GM23338 (cell line): ENCODE results near the gene PTPRE. TPM values are rescaled to one million over a fixed set of nuclear protein-coding genes. Genes with fewer than 3 reads are reported as not detected.

Source experiments
- ATAC-seq: fragments of 200-7000 bp; cut with Tn5 transposase; 3 replicates; pipeline ENCODE4 v1.9.1; 2020
- DNase-seq: peaks from one replicate; pipeline ENCODE4 v3.0.0-alpha.2; 2015; ENCODE audit warnings: low spot score
- H2AFZ ChIP-seq: fragments of 200-600 bp; sonication (generic); 2 replicates; pipeline ENCODE4 v1.8.0; 2016; ENCODE audit warnings: antibody characterized with exemption, mild to moderate bottlenecking, moderate library complexity
- H3F3A ChIP-seq: fragments of 200-600 bp; sonication (generic); replicated peaks from 2 replicates; pipeline ENCODE4 v1.8.0; 2017; ENCODE audit warnings: antibody characterized with exemption, mixed run types, low read depth
- H3K27ac ChIP-seq: fragments of 200-600 bp; sonication (generic); 2 replicates; pipeline ENCODE4 v1.6.1; 2016; ENCODE audit warnings: low read depth
- H3K27me3 ChIP-seq: fragments of 200-600 bp; sonication (generic); 2 replicates; pipeline ENCODE4 v1.8.0; 2016; ENCODE audit warnings: mild to moderate bottlenecking, mixed run types, moderate library complexity; ENCODE audit not compliant: insufficient read depth
- H3K36me3 ChIP-seq: fragments of 200-600 bp; sonication (generic); 2 replicates; pipeline ENCODE4 v1.8.0; 2016; ENCODE audit warnings: mild to moderate bottlenecking; ENCODE audit not compliant: insufficient read depth
- H3K4me1 ChIP-seq: fragments of 200-600 bp; sonication (generic); 2 replicates; pipeline ENCODE4 v1.8.0; 2016; ENCODE audit warnings: mild to moderate bottlenecking, moderate library complexity; ENCODE audit not compliant: insufficient read depth
- H3K4me2 ChIP-seq: fragments of 200-600 bp; sonication (generic); 2 replicates; pipeline ENCODE4 v1.7.1; 2017; ENCODE audit warnings: mixed run types
- H3K4me3 ChIP-seq: fragments of 200-600 bp; sonication (generic); 2 replicates; pipeline ENCODE4 v1.6.1; 2016; ENCODE audit warnings: mixed run types
- H3K79me2 ChIP-seq: fragments of 200-600 bp; sonication (generic); replicated peaks from 2 replicates; pipeline ENCODE4 v1.8.0; 2017; ENCODE audit warnings: mild to moderate bottlenecking; ENCODE audit not compliant: insufficient read depth
- H3K9me2 ChIP-seq: fragments of 200-600 bp; sonication (generic); 2 replicates; pipeline ENCODE4 v1.8.0; 2017; ENCODE audit not compliant: insufficient read depth
- H4K20me1 ChIP-seq: fragments of 200-600 bp; sonication (generic); replicated peaks from 2 replicates; pipeline ENCODE4 v1.8.0; 2017; ENCODE audit warnings: mild to moderate bottlenecking; ENCODE audit not compliant: insufficient read depth
- H3K27ac Mint-ChIP-seq: 2 replicates; pipeline ENCODE4 v1.8.0; 2020; ENCODE audit warnings: inconsistent platforms, mild to moderate bottlenecking, moderate library complexity, mixed read lengths
- H3K27me3 Mint-ChIP-seq: 3 replicates; pipeline ENCODE4 v1.8.0; 2022; ENCODE audit warnings: low read depth, mild to moderate bottlenecking, moderate library complexity, mixed read lengths, inconsistent platforms; ENCODE audit not compliant: insufficient read depth, poor library complexity
- H3K36me3 Mint-ChIP-seq: 3 replicates; pipeline ENCODE4 v1.8.0; 2021; ENCODE audit warnings: low read depth, mild to moderate bottlenecking, inconsistent platforms, moderate library complexity, mixed read lengths
- H3K4me1 Mint-ChIP-seq: 3 replicates; pipeline ENCODE4 v1.8.0; 2020; ENCODE audit warnings: mild to moderate bottlenecking, inconsistent platforms, mixed read lengths
- H3K4me3 Mint-ChIP-seq: 3 replicates; pipeline ENCODE4 v1.8.0; 2021; ENCODE audit warnings: moderate library complexity, mild to moderate bottlenecking, inconsistent platforms, mixed read lengths
- H3K9me3 Mint-ChIP-seq: 3 replicates; pipeline ENCODE4 v1.8.0; 2020; ENCODE audit warnings: moderate library complexity, mild to moderate bottlenecking, inconsistent platforms, mixed read lengths
- CREB1 ChIP-seq: fragments of 250-450 bp; sonication (Bioruptor Pico); IDR thresholded peaks from 2 replicates; pipeline ENCODE4 v1.5.0; 2020; ENCODE audit warnings: low read depth, mild to moderate bottlenecking, moderate library complexity
- NANOG ChIP-seq: IDR thresholded peaks from 2 replicates; pipeline ENCODE4 v1.6.1; 2016; ENCODE audit warnings: antibody characterized with exemption, borderline replicate concordance
- polyA plus RNA-seq: library from polyadenylated mRNA; unstranded; fragments of >200 nt; fragmentation: Nextera tagmentation; extraction: Ambion mirVana; gene quantifications from 2 replicates; pipeline ENCODE4 v1.2.1, GENCODE V29; 2016
- total RNA-seq: library from RNA; depleted of rRNA; stranded (reverse); fragments of >200 nt; shearing (Covaris generic); gene quantifications from 2 replicates; pipeline ENCODE4 v1.2.3, GENCODE V29; 2014
- TF ChIP-seq, protein P1 (sequence below): IDR thresholded peaks from 2 replicates; pipeline ENCODE4 v1.6.1; 2016; ENCODE audit warnings: antibody characterized with exemption
- TF ChIP-seq, protein P2 (sequence below): fragments of 250-450 bp; sonication (Bioruptor Pico); IDR thresholded peaks from 2 replicates; pipeline ENCODE4 v1.5.0; 2020; ENCODE audit warnings: mild to moderate bottlenecking, moderate library complexity
- TF ChIP-seq, protein P3 (sequence below): IDR thresholded peaks from one replicate; pipeline ENCODE4 v1.6.1; 2018; ENCODE audit warnings: antibody characterized with exemption; ENCODE audit not compliant: unreplicated experiment

The PTPRE gene
- total and polyA plus RNA-seq, 2 experiments from 2014 or later, result 0.34 to 0.42 TPM

DNA sequence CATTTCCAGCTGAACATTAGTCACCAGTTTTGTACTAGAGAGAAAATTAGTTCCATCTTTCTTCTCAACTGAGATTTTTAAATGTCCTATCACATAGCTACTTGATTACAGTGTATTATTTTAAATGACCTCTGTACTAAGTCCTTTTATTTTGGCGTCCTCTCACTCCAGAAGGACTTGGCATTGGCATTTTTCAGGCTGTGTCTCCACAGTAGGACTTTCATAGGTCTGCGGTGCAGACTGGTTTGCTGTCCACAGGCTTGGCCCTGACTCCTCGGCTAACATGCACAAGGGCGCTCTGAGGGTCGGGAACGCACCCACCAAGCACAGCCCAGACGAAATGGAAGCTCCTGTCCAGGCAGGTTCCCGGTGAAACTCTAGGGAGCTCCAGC lies 6.5 kb downstream of the PTPRE start:
- DNase-seq (no peak), ATAC-seq (no peak)
- Histone ChIP-seq H3K4me1 (no peaks in the 10 kb centered on the region), H3K4me2 (no peak overlapping the region), H3K79me2 (no peaks in the 10 kb centered on the region), H3F3A (no peaks in the 10 kb centered on the region), H3K27ac (no peak overlapping the region), H3K4me3 (no peak overlapping the region), H4K20me1 (no peaks in the 10 kb centered on the region), H3K27me3 (no peaks in the 10 kb centered on the region), H3K9me2 (no peaks in the 10 kb centered on the region), H2AFZ (no peak overlapping the region), H3K36me3 (no peaks in the 10 kb centered on the region)
- Mint-ChIP-seq H3K4me3 (no peak overlapping the region), H3K4me1 (peaks cover 4% of the 10 kb centered on the region; the same call in 2 of the 3 replicates), H3K27ac (no peak overlapping the region), H3K27me3 (peaks cover 7% of the 10 kb centered on the region), H3K36me3 (no peaks in the 10 kb centered on the region), H3K9me3 (no peaks in the 10 kb centered on the region)
- no peak for TF ChIP-seq NANOG
- TF ChIP-seq, protein P1, sequence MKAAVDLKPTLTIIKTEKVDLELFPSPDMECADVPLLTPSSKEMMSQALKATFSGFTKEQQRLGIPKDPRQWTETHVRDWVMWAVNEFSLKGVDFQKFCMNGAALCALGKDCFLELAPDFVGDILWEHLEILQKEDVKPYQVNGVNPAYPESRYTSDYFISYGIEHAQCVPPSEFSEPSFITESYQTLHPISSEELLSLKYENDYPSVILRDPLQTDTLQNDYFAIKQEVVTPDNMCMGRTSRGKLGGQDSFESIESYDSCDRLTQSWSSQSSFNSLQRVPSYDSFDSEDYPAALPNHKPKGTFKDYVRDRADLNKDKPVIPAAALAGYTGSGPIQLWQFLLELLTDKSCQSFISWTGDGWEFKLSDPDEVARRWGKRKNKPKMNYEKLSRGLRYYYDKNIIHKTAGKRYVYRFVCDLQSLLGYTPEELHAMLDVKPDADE, result no peak
- TF ChIP-seq, protein P2, sequence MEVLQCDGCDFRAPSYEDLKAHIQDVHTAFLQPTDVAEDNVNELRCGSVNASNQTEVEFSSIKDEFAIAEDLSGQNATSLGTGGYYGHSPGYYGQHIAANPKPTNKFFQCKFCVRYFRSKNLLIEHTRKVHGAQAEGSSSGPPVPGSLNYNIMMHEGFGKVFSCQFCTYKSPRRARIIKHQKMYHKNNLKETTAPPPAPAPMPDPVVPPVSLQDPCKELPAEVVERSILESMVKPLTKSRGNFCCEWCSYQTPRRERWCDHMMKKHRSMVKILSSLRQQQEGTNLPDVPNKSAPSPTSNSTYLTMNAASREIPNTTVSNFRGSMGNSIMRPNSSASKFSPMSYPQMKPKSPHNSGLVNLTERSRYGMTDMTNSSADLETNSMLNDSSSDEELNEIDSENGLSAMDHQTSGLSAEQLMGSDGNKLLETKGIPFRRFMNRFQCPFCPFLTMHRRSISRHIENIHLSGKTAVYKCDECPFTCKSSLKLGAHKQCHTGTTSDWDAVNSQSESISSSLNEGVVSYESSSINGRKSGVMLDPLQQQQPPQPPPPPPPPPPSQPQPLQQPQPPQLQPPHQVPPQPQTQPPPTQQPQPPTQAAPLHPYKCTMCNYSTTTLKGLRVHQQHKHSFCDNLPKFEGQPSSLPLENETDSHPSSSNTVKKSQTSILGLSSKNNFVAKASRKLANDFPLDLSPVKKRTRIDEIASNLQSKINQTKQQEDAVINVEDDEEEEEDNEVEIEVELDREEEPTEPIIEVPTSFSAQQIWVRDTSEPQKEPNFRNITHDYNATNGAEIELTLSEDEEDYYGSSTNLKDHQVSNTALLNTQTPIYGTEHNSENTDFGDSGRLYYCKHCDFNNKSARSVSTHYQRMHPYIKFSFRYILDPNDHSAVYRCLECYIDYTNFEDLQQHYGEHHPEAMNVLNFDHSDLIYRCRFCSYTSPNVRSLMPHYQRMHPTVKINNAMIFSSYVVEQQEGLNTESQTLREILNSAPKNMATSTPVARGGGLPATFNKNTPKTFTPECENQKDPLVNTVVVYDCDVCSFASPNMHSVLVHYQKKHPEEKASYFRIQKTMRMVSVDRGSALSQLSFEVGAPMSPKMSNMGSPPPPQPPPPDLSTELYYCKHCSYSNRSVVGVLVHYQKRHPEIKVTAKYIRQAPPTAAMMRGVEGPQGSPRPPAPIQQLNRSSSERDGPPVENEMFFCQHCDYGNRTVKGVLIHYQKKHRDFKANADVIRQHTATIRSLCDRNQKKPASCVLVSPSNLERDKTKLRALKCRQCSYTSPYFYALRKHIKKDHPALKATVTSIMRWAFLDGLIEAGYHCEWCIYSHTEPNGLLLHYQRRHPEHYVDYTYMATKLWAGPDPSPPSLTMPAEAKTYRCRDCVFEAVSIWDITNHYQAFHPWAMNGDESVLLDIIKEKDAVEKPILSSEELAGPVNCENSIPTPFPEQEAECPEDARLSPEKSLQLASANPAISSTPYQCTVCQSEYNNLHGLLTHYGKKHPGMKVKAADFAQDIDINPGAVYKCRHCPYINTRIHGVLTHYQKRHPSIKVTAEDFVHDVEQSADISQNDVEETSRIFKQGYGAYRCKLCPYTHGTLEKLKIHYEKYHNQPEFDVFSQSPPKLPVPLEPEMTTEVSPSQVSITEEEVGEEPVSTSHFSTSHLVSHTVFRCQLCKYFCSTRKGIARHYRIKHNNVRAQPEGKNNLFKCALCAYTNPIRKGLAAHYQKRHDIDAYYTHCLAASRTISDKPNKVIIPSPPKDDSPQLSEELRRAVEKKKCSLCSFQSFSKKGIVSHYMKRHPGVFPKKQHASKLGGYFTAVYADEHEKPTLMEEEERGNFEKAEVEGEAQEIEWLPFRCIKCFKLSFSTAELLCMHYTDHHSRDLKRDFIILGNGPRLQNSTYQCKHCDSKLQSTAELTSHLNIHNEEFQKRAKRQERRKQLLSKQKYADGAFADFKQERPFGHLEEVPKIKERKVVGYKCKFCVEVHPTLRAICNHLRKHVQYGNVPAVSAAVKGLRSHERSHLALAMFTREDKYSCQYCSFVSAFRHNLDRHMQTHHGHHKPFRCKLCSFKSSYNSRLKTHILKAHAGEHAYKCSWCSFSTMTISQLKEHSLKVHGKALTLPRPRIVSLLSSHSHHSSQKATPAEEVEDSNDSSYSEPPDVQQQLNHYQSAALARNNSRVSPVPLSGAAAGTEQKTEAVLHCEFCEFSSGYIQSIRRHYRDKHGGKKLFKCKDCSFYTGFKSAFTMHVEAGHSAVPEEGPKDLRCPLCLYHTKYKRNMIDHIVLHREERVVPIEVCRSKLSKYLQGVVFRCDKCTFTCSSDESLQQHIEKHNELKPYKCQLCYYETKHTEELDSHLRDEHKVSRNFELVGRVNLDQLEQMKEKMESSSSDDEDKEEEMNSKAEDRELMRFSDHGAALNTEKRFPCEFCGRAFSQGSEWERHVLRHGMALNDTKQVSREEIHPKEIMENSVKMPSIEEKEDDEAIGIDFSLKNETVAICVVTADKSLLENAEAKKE (CRISPR knock-in tag), result no peak
- TF ChIP-seq, protein P3, sequence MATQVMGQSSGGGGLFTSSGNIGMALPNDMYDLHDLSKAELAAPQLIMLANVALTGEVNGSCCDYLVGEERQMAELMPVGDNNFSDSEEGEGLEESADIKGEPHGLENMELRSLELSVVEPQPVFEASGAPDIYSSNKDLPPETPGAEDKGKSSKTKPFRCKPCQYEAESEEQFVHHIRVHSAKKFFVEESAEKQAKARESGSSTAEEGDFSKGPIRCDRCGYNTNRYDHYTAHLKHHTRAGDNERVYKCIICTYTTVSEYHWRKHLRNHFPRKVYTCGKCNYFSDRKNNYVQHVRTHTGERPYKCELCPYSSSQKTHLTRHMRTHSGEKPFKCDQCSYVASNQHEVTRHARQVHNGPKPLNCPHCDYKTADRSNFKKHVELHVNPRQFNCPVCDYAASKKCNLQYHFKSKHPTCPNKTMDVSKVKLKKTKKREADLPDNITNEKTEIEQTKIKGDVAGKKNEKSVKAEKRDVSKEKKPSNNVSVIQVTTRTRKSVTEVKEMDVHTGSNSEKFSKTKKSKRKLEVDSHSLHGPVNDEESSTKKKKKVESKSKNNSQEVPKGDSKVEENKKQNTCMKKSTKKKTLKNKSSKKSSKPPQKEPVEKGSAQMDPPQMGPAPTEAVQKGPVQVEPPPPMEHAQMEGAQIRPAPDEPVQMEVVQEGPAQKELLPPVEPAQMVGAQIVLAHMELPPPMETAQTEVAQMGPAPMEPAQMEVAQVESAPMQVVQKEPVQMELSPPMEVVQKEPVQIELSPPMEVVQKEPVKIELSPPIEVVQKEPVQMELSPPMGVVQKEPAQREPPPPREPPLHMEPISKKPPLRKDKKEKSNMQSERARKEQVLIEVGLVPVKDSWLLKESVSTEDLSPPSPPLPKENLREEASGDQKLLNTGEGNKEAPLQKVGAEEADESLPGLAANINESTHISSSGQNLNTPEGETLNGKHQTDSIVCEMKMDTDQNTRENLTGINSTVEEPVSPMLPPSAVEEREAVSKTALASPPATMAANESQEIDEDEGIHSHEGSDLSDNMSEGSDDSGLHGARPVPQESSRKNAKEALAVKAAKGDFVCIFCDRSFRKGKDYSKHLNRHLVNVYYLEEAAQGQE, result no peak
- TF ChIP-seq CREB1 (CRISPR knock-in tag), result no peak
